Measurements from ENCODE around the gene HEG1.

GRCh38 chr3:125045965-125046364 lies 9.8 kb downstream of the HEG1 start:
- TF ChIP-seq RAD21 (IDR thresholded peaks at IDR 0.05 in 1 of 2, conservative IDR thresholded peaks at IDR 0.05 in 1 of 2; ENCODE audit: low read depth in 2 of 2, low read length in 2 of 2) (no peak), EP300 (IDR thresholded peaks at IDR 0.05; ENCODE audit: borderline replicate concordance in 1 of 2, low read depth in 2 of 2, low read length in 2 of 2) (no peak), KDM5A (IDR thresholded peaks at IDR 0.05; ENCODE audit: low read length) (no peak), CTCF (IDR thresholded peaks at IDR 0.05; ENCODE audit: control extremely low read depth in 1 of 3, insufficient read depth in 1 of 3, low read depth in 1 of 3, low read length in 3 of 3) (no peak), POLR2AphosphoS5 (IDR thresholded peaks at IDR 0.05; ENCODE audit: low read depth, low read length) (no peak), ATF2 (IDR thresholded peaks at IDR 0.05; ENCODE audit: low read length) (no peak), TEAD4 (IDR thresholded peaks at IDR 0.05; ENCODE audit: low read depth, low read length) (no peak), CHD2 (IDR thresholded peaks at IDR 0.05; ENCODE audit: low read length) (no peak), ZNF274 (IDR thresholded peaks at IDR 0.05; ENCODE audit: borderline replicate concordance, extremely low read depth, low read length) (no peak), BRCA1 (IDR thresholded peaks at IDR 0.05; ENCODE audit: low read depth, low read length) (no peak), NANOG (IDR thresholded peaks at IDR 0.05; ENCODE audit: insufficient read depth, low read depth, low read length, poor library complexity, severe bottlenecking) (no peak)

All from H1 (cell line).